C4-2B (cell line): ENCODE measurements around the gene KLRD1.
"Not testable (repeated sequence)": the region's sequence is repeated elsewhere in the genome, so short reads cannot be mapped to it uniquely, and the experiment has no call there.

Experiments
- H3K27ac ChIP-seq: fragments of 450-650 bp; 2 replicates; pipeline ENCODE4 v1.5.1; 2017
- CTCF ChIP-seq: fragments of 450-650 bp; conservative IDR thresholded peaks from 2 replicates; pipeline ENCODE4 v1.5.1; 2017; ENCODE audit warnings: mild to moderate bottlenecking
- ZFX ChIP-seq: fragments of 450-650 bp; IDR thresholded peaks from 2 replicates; pipeline ENCODE4 v1.6.1; 2017

Gene KLRD1

GRCh38 chr12:10304161-10304574 is 3.5 kb upstream of the KLRD1 start:
- TF ChIP-seq CTCF (no peak), ZFX (no peak)
- H3K27ac ChIP-seq = no peak overlapping the region

- TF ChIP-seq ZFX (no peak), CTCF (no peak)
- no peak overlapping the region for H3K27ac ChIP-seq
Measured at GRCh38 chr12:10305411-10305810, 2.3 kb upstream of the KLRD1 start.

GRCh38 chr12:10310926-10311720 is 3.5 kb downstream of the KLRD1 start:
- TF ChIP-seq CTCF (no peak), ZFX (no peak)
- H3K27ac ChIP-seq = no peak overlapping the region

- no peak overlapping the region for H3K27ac ChIP-seq
- TF ChIP-seq CTCF = no peak
- no peak for TF ChIP-seq ZFX
Measured at GRCh38 chr12:10319388-10319787, 11.7 kb downstream of the KLRD1 start.

- TF ChIP-seq ZFX (no peak), CTCF (no peak)
- H3K27ac ChIP-seq = no peak overlapping the region
Measured at GRCh38 chr12:10320643-10321042, 13.0 kb downstream of the KLRD1 start.

GRCh38 chr12:10328691-10329090 is 21.0 kb downstream of the KLRD1 start:
- not testable (repeated sequence) for H3K27ac ChIP-seq

- no peak overlapping the region for H3K27ac ChIP-seq
Measured at GRCh38 chr12:10331642-10332239, 24.1 kb downstream of the KLRD1 start.

GRCh38 chr12:10336196-10336595 is 28.5 kb downstream of the KLRD1 start:
- H3K27ac ChIP-seq = not testable (repeated sequence)

More at GRCh38 chr12:10331642-10332239, 24.1 kb downstream of the KLRD1 start:
- TF ChIP-seq CTCF (peak; percentile 87), ZFX (no peak)

- H3K27ac ChIP-seq = not testable (repeated sequence)
Measured at GRCh38 chr12:10338470-10338869, 30.8 kb downstream of the KLRD1 start.
